NCI-H510A (cell line): ENCODE measurements around the gene MAK.
"Not testable (repeated sequence)": the region's sequence is repeated elsewhere in the genome, so short reads cannot be mapped to it uniquely, and the experiment has no call there.

Source experiments
- DNase-seq: peaks from one replicate; lab custom pipeline; 2025; lab: John Stamatoyannopoulos, UW

Gene MAK

DNA sequence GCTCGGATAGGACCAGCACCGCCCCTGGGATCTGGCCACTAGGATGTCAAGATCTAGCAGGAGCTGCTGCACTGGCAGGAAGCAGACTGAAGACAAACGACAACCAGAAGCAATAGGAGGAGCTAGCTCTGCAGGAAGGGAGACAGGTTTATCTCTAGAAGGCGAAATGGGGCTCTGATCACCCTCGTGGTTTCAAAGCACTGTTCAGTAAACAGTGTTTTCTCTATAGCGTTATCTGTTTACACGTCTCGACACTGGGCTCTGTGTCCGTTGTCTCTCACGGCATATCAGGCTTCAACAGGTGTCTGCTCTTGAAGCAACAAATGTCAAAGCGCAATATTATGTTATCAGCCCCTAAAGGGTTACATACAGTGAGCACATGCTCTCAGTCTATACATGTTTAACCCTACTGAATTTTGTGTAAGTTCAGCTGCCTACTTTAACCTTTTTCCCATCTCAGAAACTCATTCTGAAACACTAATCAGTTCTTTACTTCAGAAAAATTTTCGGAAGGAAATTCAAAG, 66.9 kb downstream of the MAK start:
- no peak for DNase-seq

DNA sequence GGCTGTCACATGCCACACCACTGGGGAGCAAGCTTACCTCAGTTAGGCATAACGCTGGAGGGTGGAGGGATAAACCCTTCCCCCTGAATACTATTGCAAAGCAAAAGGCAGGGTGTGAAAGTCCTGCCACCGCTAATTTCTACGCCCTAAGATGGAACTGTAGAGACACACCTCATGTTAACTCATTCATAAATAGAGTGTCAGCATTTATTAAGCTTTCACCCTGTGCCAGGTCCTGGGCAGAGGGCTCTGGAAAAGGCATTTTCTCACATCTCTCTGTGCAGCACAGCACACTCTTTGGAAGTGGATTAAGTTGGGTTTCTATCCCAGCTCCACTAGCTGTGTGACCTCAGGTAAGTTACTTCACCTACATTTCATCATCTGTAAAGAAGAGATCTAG, 68.9 kb downstream of the MAK start:
- DNase-seq: no peak

DNA sequence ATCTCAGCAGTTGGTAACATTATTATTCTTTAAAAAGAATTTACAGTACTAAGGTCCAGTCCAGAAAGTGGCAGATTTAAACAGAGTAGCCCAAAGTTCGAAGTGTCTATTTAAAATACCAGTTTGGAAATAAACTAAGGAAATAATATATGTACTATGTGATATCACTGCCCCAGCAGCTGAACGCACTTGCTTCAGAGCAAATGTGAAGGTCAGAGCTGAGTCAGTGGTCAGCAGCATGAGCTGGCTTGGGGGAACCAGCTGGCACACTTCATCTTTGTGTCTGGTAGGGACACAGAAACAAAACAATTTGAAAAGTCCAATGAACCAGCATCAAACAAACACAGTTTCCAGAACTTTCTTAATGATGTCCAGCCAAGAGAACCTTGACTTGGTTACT, 75.3 kb downstream of the MAK start:
- DNase-seq: no peak

DNA sequence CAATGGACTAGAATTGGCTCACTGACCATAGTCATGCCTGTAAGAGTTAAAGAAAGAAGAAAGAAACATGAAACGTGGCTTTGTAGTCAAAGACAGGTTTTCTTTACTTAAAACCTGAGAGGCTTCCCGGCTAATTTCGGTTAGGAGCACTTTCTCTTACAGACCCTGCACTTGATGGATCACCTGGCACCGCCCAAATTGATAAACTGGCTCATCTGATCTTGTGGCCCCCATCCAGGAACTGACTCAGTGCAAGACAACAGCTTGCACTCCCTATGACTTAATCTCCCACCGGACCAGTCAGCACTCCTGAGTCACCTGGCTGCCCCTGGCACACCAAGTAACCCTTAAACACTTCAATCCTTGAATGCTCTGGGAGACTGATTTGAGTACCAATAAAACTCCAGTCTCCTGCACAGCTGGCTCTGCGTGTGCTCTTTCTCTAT, 78.4 kb downstream of the MAK start:
- no peak for DNase-seq

DNA sequence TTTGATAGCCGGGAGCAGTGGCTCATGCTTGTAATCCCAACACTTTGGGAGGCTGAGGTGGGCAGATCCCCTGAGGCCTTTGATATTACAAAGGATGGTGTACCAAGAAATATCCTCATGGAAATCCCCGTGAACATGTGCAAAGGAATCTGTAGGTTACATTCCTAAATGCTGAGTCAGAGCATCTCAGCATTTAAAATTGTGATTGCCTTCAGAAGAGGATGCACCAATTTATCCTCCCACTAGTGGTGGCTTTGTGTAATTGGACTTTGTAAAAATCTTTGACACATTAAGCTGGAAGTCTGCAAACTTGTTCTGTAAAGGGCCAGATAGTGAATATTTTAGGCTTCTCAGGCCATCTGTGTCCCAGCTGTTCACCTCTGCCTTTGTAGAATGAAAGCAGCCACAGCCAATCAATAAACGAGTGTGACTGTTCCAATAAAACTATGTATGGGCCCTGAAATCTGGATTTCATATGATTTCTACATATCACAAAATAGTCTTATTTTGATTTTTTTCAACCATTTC, 79.0 kb downstream of the MAK start:
- no peak for DNase-seq

DNA sequence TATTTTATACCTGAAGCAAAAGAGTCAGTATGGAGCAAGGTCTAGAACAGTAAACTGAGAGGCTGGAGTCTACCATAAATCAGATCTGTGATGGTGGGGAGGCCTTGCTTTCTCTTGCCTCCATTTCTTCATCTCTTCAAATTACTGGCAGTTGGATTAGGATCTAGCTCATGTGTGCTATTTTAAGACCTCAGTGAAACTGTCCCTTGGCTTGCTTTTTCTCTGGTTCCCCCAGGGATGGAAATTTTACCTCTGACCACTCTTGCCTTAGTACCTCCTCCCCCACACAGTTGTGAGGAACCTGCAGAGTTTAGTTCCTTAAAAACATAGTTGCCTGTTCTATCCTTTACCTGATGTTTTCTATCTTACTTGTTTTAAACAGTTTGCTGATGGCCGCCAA, 82.3 kb downstream of the MAK start:
- DNase-seq: no peak

DNA sequence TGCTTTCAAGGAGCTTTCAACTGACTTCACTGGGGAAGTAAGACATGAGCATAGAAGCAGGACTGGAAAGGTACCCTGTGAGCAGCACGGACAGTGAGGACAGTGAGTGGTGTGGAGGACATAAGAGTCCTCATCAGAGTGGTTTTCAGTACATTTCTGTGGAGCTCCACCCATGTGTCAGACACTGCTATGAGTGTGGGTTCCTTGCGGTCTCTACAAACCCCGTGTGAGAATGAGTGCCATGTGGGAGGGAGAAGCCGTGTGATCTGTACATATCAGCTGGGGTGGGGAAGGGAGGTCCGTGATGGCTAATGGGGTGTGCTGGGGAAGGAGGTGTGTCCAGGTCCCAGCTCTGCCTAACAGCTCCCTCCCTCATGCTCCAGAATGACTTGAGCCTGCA, 86.6 kb downstream of the MAK start:
- not testable (repeated sequence) for DNase-seq

DNA sequence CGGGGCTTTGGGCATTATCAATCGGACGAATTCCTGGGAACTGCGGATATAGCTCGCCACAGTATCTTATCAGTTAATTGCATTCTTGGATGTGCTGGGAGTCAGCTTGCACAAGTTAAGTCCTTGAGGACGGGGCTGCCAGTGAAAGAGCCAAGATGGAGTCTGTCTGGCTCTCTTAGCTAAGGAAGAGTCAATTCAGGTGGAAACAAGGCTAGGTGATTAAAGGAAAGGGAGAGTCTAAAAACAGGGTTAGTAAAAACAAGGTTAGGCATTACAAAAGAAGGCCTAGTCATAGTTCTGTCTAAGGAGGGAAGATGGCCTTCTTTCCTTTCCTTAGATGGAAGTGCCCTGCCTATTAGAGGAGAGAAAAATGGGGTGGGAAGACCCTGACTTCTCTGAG, 87.8 kb downstream of the MAK start:
- not testable (repeated sequence) for DNase-seq

DNA sequence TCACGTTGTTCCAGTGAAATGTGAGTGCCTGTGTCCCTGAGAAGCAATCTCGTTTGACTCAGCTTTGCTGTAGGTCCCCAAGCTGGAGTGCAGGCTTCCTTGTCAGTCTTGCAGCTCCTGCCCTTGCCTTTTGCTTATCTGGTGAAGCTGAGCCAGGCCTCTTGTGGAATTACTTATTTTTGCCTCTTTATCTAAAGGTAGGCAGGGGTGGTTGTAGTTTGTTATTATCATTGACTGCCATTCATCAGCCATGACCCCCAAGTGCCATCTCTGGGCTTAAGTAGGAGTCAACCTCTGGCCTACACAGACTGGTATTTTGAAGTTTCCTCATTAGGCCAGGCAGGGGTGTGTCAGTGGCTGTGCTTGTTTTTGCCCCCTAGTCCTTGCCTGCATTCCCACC, 88.6 kb downstream of the MAK start:
- DNase-seq: no peak

DNA sequence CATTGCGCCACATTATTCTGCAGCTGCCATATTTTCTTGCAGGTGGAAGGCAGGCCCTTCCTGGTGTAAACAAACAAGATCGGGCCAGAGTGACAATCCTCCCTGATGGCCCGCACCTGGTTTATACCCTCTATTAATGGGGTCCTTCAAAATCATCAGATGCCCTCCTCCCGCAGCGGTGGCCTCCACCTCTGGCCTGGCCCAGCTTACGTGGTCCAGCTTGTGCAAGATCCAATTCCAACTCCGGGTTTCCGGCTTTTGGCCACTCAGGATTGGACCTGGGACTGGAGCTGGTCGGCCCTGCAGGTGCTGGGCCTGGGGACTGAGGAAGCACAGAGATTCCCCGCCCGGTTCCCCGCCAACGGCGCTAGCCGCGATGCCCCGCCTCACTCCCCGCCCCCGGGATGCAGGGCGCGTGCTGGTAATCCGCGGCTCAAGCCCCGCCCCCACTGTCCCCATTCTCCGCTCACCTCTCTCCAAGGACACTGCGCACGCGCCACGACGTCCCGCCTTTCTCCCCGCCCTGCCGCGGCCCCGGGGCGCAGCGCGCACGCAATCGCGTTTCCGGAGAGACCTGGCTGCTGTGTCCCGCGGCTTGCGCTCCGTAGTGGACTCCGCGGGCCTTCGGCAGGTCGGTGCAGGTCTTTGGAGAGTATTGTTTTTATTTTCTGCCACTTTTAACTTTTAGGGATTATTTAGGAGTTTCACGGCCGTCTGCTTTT, 90.9 kb downstream of the MAK start, which contains the start of gene TMEM14B:
TSS of gene TMEM14B (plus strand) at position 555 of the 722 bp plus-strand sequence. CDS start 1,441 bp downstream, outside the sequence.
- DNase-seq: peak; percentile 81

DNA sequence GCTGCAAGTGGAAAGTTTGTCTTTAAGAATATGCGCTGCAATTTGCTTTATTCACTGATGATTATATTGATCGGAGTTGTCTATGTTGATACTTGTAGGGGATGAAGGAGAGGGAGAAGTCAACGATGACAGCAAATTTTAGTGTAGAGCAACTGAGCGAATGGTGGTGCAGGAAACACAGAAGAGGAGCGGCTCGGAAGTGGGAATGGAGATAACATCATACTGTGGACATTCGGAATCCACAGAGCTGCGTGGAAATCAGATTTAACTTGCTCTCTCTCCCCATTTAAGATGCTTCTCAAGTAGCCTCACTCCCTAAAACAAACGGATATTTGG, 91.5 kb downstream of the MAK start:
- DNase-seq: no peak

DNA sequence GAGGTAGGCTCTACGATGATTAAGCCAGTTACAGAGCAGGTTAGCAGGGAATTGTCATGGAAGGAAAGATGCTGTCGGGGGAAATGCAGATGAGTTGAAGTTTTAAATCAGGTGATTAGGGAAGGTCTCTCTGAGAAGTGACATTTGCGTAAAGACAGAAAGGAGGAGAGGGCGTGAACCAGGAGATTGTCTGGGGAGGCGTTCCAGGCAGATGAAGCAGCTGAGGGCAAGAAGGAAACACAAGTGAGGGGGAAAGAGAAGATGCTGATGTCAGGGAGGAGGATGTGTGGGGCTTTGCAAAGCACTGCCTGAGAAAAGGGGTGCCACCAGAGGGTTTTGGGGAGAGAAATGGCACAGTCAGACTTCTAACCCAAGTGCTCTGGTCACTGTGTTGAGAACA, 93.2 kb downstream of the MAK start:
- no peak for DNase-seq

DNA sequence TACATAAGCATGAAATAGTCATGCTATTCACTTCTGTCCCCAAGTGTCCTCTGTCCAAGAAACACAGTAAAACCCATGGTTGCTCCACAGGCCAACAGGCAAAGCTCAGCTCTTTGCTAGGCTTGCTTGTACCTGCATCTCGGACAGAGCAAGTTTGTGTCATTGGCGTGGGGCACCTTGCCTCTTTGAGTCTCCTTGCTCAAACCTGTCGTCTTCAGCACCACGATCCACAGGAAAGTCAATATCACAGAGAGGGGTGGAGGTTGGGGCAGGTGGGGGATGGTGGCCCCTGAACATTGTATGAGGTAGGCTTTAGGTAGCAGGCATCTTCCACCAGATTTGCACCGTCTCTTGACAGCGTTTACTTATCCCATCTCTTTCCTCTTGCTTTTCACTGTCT, 94.8 kb downstream of the MAK start:
- DNase-seq: no peak

DNA sequence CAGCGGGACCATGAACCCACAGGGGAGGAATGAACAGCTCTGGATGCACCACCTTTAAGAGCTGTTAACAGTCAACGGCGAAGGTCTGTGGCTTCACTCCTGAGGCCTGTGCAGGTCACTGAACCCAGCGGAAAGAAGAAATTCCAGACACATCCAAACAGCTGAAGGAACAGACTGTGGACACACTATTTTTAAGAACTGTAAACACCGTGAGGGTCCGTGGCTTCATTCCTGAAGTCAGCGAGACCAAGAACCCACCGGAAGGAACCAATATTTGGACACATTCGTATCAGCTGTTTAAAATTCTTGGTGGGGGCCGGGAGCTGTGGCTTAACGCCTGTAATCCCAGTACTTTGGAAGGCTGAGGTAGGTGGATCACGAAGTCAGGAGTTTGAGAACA, 96.1 kb downstream of the MAK start:
- DNase-seq: no peak

DNA sequence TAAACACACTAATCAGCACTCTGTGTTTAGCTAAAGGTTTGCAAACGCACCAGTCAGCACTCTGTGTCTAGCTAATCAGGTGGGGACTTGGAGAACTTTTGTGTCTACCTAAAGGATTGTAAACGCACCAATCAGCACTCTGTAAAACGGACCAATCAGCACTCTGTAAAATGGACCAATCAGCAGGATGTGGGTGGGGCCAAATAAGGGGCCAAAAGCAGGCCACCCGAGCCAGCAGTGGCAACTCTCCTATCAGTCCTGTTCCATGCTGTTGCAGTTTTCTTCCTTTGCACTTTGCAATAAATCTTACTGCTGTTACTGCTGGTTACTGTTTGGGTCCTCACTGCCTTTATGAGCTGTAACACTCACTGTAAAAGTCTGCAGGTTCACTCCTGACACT, 96.7 kb downstream of the MAK start:
- DNase-seq: not testable (repeated sequence)

DNA sequence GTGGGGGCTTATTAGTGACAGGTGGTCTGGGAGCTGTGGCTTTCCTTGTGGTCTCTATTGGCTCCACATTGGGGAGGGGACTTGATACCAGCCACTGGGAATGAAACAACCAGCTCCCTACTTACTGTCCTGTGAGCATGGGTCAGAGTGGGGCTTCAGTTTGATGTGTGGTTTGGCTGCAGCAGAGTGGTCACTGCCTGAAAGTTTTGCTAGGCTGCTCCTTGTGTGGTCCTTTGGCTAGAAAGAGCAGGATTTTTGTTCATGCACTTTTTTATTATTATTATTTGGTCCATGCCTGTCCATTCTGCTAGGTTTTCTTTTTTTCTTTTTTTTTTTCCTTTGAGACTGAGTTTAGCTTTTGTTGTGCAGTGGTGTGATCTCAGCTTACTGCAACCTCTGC, 98.3 kb downstream of the MAK start:
- no peak for DNase-seq

DNA sequence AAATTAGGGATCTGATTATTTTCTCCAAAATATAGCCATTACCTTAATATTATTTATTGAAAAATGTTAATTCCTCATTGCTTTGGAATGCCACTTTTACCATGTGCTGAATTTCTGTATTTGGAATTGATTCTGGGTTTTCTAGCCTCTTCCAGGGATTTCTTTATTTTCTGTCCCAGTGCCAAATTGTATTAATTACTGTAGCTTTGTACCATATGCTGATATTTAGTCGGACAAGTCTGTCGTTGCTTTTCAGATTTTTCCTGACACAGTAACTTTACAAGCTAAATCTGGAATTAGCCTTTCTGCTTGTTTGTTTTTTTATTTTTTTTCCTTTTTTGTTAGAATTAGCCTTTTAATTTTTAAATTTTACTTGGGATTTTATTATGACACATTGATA, 101.6 kb downstream of the MAK start:
- no peak for DNase-seq

DNA sequence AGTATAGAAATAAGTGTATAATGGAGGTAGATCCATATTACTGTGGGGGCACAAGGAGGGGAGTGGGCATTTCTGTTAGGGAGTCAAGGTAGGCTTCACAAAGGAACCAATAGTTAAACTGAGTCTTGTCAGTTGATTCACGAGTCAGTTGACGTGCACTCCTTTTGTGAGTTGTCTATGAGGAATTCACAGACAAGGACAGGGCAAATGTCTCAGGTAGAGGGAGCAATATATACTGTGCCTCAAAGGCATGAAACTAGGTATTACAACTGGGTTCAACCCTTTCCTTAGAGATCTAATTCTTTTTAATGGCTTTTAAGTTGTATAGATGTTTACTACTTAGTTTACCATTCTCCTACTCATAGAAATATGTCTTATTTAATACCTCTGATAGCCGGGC, 104.5 kb downstream of the MAK start:
- DNase-seq: no peak

DNA sequence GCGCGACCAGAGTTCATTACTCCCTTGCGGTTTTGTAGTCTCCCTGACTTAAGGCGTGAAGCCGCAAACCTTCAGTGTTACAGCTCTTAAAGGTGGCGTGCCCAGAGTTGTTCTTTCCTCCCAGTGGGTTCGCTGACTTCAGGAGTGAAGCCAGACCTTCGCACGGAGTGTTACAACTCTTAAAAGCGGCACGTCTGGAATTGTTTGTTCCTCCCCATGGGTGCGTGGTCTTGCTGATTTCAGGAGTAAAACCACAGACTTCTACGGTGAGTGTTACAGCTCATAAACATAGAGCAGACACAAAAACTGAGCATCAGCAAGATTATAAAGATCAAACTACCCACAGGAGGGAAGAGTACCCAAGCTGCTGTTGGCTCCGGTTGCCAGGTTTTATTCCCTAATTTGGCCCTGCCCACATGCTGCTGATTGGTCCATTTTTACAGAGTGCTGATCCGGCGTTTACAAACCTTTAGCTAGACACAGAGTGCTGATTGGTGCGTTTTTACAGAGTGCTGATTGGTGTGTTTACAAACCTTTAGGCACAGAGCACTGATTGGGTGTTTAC, 105.1 kb downstream of the MAK start:
- no peak for DNase-seq

DNA sequence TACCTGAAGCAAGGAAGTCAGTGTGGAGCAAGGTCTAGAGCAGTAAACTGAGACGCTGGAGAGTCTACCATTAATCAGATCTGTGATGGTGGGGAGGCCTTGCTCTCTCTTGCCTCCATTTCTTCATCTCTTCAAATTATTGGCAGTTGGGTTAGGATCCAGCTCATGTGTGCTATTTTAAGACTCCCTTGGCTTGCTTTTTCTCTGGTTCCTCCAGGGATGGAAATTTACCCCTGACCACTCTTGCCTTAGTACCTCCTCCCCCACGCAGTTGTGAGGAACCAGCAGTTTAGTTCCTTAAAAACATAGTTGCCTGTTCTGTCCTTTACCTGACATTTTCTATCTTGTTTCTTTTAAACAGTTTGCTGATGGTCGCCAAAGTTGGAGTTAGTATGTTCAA, 108.1 kb downstream of the MAK start:
- DNase-seq: no peak

DNA sequence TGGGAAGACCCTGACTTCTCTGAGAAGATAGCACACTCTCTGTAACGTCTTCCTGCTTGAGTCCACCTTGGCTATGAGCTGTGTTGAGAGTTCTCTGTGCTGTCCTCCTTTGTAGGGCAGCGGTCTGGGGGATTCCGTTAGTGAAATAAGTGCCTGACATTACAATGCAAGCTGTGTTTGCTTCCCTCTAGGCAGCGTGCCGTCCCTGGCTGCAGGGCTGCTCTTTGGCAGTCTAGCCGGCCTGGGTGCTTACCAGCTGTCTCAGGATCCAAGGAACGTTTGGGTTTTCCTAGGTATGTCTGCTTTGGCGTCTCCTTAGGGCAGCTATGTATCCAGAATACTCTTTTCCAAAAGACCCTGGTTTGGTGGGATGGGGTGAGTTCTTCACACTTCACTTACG, 112.6 kb downstream of the MAK start:
- DNase-seq: no peak

DNA sequence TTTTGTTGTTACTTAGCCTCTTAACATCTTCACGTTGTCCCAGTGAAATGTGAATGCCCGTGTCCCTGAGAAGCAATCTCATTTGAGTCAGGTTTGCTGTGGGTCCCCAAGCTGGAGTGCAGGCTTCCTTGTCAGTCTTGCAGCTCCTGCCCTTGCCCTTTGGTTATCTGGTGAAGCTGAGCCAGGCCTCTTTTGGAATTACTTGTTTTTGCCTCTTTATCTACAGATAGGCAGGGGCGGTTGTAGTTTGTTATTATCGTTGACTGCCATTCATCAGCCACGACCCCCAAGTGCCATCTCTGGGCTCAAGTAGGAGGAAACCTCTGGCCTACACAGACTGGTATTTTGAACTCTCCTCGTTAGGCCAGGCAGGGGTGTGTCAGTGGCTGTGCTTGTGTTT, 113.3 kb downstream of the MAK start:
- DNase-seq: no peak

DNA sequence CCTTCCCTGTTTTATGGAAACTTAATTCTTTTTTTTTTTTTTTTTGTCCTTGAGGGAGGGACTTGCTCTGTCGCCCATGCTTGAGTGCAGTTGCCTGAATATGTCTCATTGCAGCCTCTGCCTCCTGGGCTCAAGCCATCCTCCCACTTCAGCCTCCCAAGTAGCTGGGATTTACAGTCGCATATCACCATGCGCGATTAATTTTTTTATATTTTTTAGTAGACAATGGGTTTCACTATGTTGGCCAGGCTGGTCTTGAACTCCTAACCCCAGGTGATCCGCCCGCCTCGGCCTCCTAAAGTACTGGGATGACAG, 114.8 kb downstream of the MAK start:
- DNase-seq: no peak
